ENCODE data around the gene DUOX1. TPM values are rescaled to one million over a fixed set of nuclear protein-coding genes. Genes with fewer than 3 reads are reported as not detected.

DUOX1 gene
- total and polyA plus RNA-seq, 7 experiments from 2014 or later: 0.05 to 2.0 (median 0.76) TPM; not detected in 3

GRCh38 chr15:45197512-45197911 lies 67.7 kb downstream of the DUOX1 start:
- peaks cover 0 to 5% (median 0%) of the 10 kb centered on the region in 5 donors for H3K36me3 Mint-ChIP-seq
- Histone ChIP-seq H3K36me3 (ENCODE audit: control insufficient read depth in 2 of 3, insufficient read depth in 3 of 3, low read length in 3 of 3) (no peaks in the 10 kb centered on the region), H3K27me3 (ENCODE audit: control insufficient read depth in 2 of 2, insufficient read depth in 2 of 2, low read length in 2 of 2) (no peaks in the 10 kb centered on the region), H3K4me1 (ENCODE audit: control insufficient read depth in 2 of 2, insufficient read depth in 2 of 2, low read length in 2 of 2) (peaks cover 9 to 10% of the 10 kb centered on the region in 2 donors), H3K4me3 (ENCODE audit: low read length) (no peak overlapping the region), H3K9me3 (ENCODE audit: control insufficient read depth in 2 of 3, low read length in 3 of 3) (no peaks in the 10 kb centered on the region), H3K27ac (ENCODE audit: low read depth, low read length) (peak overlapping the region; percentile 90)
- DNase-seq (no peak), ATAC-seq (no peak)
- peaks cover 0 to 11% (median 0%) of the 10 kb centered on the region in 5 donors for H3K27me3 Mint-ChIP-seq
- CTCF ChIA-PET: interaction anchor here (0.9 to 1.0 kb wide), 2 partner anchors 11 to 15 kb away, joined by 3 to 4 read pairs; no protein-coding TSS in a partner anchor
- peak overlapping the region in 4 of 10 donors; percentile 76 to 88 (median 78) for H3K4me3 Mint-ChIP-seq
- H3K4me1 Mint-ChIP-seq: peaks cover 0 to 16% (median 8%) of the 10 kb centered on the region in 7 donors
- intact Hi-C loops (cut with micrococcal nuclease): loop anchor here (5.0 to 10.0 kb wide), 2 partner anchors 327 to 485 kb away; partner anchors contain the start of genes B2M (in 1 of the 2), PATL2 (in 1 of the 2) and SLC30A4 (in 1 of the 2)
- POLR2A ChIA-PET: interaction anchor here (1.0 to 8.8 kb wide), 6 partner anchors 12 to 44 kb away, joined by 3 to 177 read pairs (median 3); partner anchors contain the start of gene SHF
- peaks cover 0 to 16% (median 0%) of the 10 kb centered on the region in 11 donors for H3K9me3 Mint-ChIP-seq
- H3K27ac Mint-ChIP-seq: peak overlapping the region in 5 of 9 donors; percentile 45 to 85 (median 72)

DNA sequence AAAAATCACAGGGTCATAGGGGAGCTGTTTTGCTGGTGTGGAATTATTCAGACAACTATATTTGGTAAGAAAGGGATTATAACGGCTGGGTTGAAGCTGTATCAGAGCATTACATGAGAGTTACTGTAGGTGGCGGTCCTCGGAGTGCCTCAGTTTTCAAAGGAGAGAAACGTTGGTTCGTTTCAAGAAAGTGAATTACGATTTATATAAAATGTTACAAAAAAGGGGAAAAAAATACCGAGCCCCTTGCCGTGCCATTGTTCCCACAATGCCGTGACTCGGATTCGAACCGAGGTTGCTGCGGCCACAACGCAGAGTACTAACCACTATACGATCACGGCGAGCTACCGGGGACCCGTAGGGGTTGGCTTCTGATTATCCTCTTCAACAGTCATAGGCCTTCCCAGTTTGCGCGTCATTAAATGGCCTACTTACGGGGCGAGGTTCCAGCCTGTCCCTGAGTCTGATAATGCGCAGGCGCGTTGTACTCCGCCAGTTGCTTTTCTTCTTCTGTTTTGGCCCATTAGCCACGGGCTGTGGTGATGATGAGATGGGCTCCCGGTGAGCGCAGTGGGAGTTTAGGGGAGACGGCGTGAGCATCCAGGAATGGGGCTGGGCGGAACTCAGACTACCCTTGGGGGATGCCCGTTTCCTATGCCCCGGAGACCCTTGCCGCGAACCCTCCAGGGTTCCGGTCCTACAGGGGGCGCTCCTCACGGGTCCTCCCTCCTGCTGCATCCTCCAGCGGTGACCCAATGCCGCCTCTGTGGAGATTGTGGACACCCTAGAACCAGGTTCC lies 68.7 kb downstream of the DUOX1 start:
- POLR2A ChIA-PET: interaction anchor here (0.6 to 8.8 kb wide), 15 partner anchors 11 to 472 kb away, joined by 3 to 177 read pairs (median 4); partner anchors contain the start of genes SHF and SQOR
- peaks cover 9 to 10% of the 10 kb centered on the region in 2 donors for H3K4me1 ChIP-seq (ENCODE audit: control insufficient read depth in 2 of 2, insufficient read depth in 2 of 2, low read length in 2 of 2)
- H3K4me3 ChIP-seq (ENCODE audit: low read length): peak overlapping the region; percentile 69
- CTCF ChIA-PET: interaction anchor here (0.8 to 1.2 kb wide), 8 partner anchors 8 to 80 kb away, joined by 3 to 6 read pairs (median 4); no protein-coding TSS in a partner anchor
- intact Hi-C loops (cut with micrococcal nuclease): loop anchor here (1.0 to 10.0 kb wide), 17 partner anchors 10 to 1688 kb away; partner anchors contain the start of genes BLOC1S6 (in 2 of the 2), EIF3J (in 2 of the 2), SLC30A4 (in 2 of the 2) and SPG11 (in 2 of the 2)
- no peak overlapping the region for H3K27ac Mint-ChIP-seq
- H3K27ac ChIP-seq (ENCODE audit: low read depth, low read length): peak overlapping the region; percentile 90
- no peaks in the 10 kb centered on the region for H3K27me3 ChIP-seq (ENCODE audit: control insufficient read depth in 2 of 2, insufficient read depth in 2 of 2, low read length in 2 of 2)
- H3K36me3 Mint-ChIP-seq: peaks cover 0 to 5% (median 0%) of the 10 kb centered on the region in 5 donors
- ATAC-seq: peak; percentile 80
- no peaks in the 10 kb centered on the region for H3K9me3 ChIP-seq (ENCODE audit: control insufficient read depth in 2 of 3, low read length in 3 of 3)
- H3K4me1 Mint-ChIP-seq: peaks cover 0 to 16% (median 8%) of the 10 kb centered on the region in 7 donors
- H3K9me3 Mint-ChIP-seq: peaks cover 0 to 16% (median 0%) of the 10 kb centered on the region in 11 donors
- peaks cover 0 to 11% (median 0%) of the 10 kb centered on the region in 5 donors for H3K27me3 Mint-ChIP-seq
- H3K4me3 Mint-ChIP-seq: no peak overlapping the region
- no peaks in the 10 kb centered on the region for H3K36me3 ChIP-seq (ENCODE audit: control insufficient read depth in 2 of 3, insufficient read depth in 3 of 3, low read length in 3 of 3)
- DNase-seq: peak; percentile 82 to 98 (median 98)

- H3K9me3 ChIP-seq (ENCODE audit: control insufficient read depth in 2 of 3, low read length in 3 of 3): no peaks in the 10 kb centered on the region
- H3K27ac ChIP-seq (ENCODE audit: low read depth, low read length): peak overlapping the region; percentile 90
- H3K36me3 ChIP-seq (ENCODE audit: control insufficient read depth in 2 of 3, insufficient read depth in 3 of 3, low read length in 3 of 3): no peaks in the 10 kb centered on the region
- Mint-ChIP-seq H3K27ac (no peak overlapping the region), H3K36me3 (peaks cover 0 to 5% (median 0%) of the 10 kb centered on the region in 5 donors), H3K27me3 (peaks cover 0 to 15% (median 0%) of the 10 kb centered on the region in 5 donors), H3K4me1 (peaks cover 0 to 16% (median 8%) of the 10 kb centered on the region in 7 donors), H3K9me3 (peaks cover 0 to 16% (median 0%) of the 10 kb centered on the region in 11 donors), H3K4me3 (no peak overlapping the region)
- ChIA-PET CTCF (interaction anchor here (1.2 to 1.5 kb wide), 3 partner anchors 19 to 80 kb away, joined by 5 to 9 read pairs (median 6); no protein-coding TSS in a partner anchor), POLR2A (interaction anchor here (0.6 to 8.8 kb wide), 11 partner anchors 14 to 533 kb away, joined by 3 to 177 read pairs (median 5); partner anchors contain the start of genes SHF and SQOR)
- intact Hi-C loops (cut with micrococcal nuclease): loop anchor here (2.0 to 10.0 kb wide), 10 partner anchors 72 to 1688 kb away; partner anchors contain the start of genes SLC30A4 (in 2 of the 2), B2M (in 1 of the 2), CTDSPL2 (in 1 of the 2) and EIF3J (in 1 of the 2)
- peaks cover 9 to 10% of the 10 kb centered on the region in 2 donors for H3K4me1 ChIP-seq (ENCODE audit: control insufficient read depth in 2 of 2, insufficient read depth in 2 of 2, low read length in 2 of 2)
- peak overlapping the region; percentile 69 for H3K4me3 ChIP-seq (ENCODE audit: low read length)
- DNase-seq (peak in 8 of 9 donors; percentile 43 to 60 (median 48)), ATAC-seq (peak; percentile 0)
- no peaks in the 10 kb centered on the region for H3K27me3 ChIP-seq (ENCODE audit: control insufficient read depth in 2 of 2, insufficient read depth in 2 of 2, low read length in 2 of 2)
Observed at GRCh38 chr15:45199136-45199810, 69.5 kb downstream of the DUOX1 start.

DNA sequence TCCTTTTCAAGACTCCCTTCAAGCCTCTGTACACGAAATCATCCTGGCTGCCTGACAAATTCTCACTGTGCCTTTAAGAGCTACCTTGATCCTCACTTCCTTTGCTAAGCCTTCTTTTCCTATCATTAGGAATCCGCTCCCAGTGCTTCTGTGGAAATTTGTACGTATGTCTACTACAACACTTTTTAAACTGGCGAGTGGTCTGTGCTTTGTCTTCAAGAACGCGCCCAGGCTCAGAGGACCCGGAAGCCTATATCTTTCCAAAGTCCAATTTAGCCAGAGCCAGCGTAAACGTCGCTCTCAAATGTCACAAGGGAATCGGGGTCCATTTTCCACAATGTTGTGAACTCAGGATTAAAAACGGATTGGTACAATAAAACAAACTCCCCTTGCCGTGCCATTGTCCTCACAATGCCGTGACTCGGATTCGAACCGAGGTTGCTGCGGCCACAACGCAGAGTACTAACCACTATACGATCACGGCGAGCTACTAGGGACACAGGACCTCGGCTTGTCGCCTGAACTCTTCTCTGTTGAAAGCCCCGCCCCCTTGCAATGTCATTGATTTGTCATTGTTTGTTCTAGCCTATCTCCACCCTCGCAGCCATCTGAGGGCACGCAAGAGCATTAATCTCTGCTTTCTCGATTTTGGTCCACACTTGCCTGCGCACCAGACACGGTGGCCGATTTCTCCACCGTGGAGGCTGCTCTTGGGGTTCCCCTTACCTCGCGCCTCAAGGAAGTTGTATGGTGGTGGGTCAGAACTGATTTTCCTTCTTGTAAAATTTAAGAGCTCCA lies 70.4 kb downstream of the DUOX1 start:
- Mint-ChIP-seq H3K4me1 (peaks cover 0 to 20% (median 10%) of the 10 kb centered on the region in 7 donors), H3K27ac (no peak overlapping the region), H3K4me3 (no peak overlapping the region), H3K9me3 (peaks cover 0 to 16% (median 0%) of the 10 kb centered on the region in 11 donors), H3K36me3 (peaks cover 0 to 5% (median 0%) of the 10 kb centered on the region in 5 donors), H3K27me3 (peaks cover 0 to 18% (median 0%) of the 10 kb centered on the region in 5 donors)
- peak overlapping the region; percentile 69 for H3K4me3 ChIP-seq (ENCODE audit: low read length)
- peak; percentile 87 to 98 (median 98) for DNase-seq
- ChIA-PET CTCF (interaction anchor here (1.1 to 1.9 kb wide), 5 partner anchors 13 to 230 kb away, joined by 3 to 9 read pairs (median 3); no protein-coding TSS in a partner anchor), POLR2A (interaction anchor here (0.5 to 8.8 kb wide), 28 partner anchors 9 to 1407 kb away, joined by 3 to 177 read pairs (median 4); partner anchors contain the start of genes BLOC1S6, EIF3J, SHF and SQOR)
- intact Hi-C loops (cut with micrococcal nuclease): loop anchor here (1.0 to 10.0 kb wide), 10 partner anchors 33 to 911 kb away; partner anchors contain the start of genes CTDSPL2 (in 1 of the 2), DUOX1 (in 1 of the 2), DUOXA1 (in 1 of the 2) and GOLM2 (in 1 of the 2)
- no peaks in the 10 kb centered on the region for H3K36me3 ChIP-seq (ENCODE audit: control insufficient read depth in 2 of 3, insufficient read depth in 3 of 3, low read length in 3 of 3)
- ATAC-seq: peak; percentile 82
- H3K27ac ChIP-seq (ENCODE audit: low read depth, low read length): peak overlapping the region; percentile 90
- no peaks in the 10 kb centered on the region for H3K27me3 ChIP-seq (ENCODE audit: control insufficient read depth in 2 of 2, insufficient read depth in 2 of 2, low read length in 2 of 2)
- H3K4me1 ChIP-seq (ENCODE audit: control insufficient read depth in 2 of 2, insufficient read depth in 2 of 2, low read length in 2 of 2): peaks cover 9 to 10% of the 10 kb centered on the region in 2 donors
- no peaks in the 10 kb centered on the region for H3K9me3 ChIP-seq (ENCODE audit: control insufficient read depth in 2 of 3, low read length in 3 of 3)

DNA sequence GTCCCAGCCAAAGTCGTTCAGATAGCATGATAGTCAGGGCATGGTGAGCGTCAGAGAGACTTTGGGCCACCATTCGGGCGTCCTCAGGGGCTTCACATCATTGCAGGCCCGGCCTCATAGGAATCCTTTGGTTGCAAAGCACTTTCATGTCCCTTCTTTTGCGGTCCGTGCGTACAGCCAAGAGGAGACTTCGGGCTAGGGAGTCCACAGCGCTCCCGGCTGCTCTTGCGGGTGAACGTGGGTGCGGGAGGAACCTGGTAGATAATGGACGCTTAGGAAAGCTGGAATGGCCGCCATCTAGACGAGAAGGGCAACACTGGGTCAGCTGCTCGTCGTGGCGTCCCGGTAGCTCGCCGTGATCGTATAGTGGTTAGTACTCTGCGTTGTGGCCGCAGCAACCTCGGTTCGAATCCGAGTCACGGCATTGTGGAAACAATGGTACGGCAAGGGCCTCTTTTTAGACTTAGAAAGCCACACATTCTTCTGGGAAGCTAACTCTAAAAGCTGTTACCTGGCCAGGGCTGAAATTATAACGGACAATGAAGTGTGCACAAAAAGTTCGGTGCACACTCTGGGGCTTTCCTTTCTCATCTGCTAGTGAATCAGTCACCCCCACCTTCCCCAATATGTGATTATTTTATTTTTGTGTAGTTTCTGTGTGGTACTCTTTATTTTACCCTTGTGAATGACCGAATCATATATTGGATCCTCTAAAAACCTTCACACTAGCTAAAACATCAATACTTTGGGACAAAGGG lies 71.2 kb downstream of the DUOX1 start:
- Histone ChIP-seq H3K9me3 (ENCODE audit: control insufficient read depth in 2 of 3, low read length in 3 of 3) (no peaks in the 10 kb centered on the region), H3K4me1 (ENCODE audit: control insufficient read depth in 2 of 2, insufficient read depth in 2 of 2, low read length in 2 of 2) (peaks cover 9 to 10% of the 10 kb centered on the region in 2 donors), H3K36me3 (ENCODE audit: control insufficient read depth in 2 of 3, insufficient read depth in 3 of 3, low read length in 3 of 3) (no peaks in the 10 kb centered on the region), H3K27ac (ENCODE audit: low read depth, low read length) (peak overlapping the region; percentile 90), H3K4me3 (ENCODE audit: low read length) (peak overlapping the region; percentile 69), H3K27me3 (ENCODE audit: control insufficient read depth in 2 of 2, insufficient read depth in 2 of 2, low read length in 2 of 2) (no peaks in the 10 kb centered on the region)
- H3K4me3 Mint-ChIP-seq: no peak overlapping the region
- POLR2A ChIA-PET: interaction anchor here (0.5 to 8.8 kb wide), 19 partner anchors 9 to 1408 kb away, joined by 3 to 177 read pairs (median 4); partner anchors contain the start of genes BLOC1S6, EIF3J and SHF
- DNase-seq (peak in 8 of 9 donors; percentile 58 to 82 (median 74)), ATAC-seq (peak; percentile 10)
- peaks cover 0 to 5% (median 0%) of the 10 kb centered on the region in 5 donors for H3K36me3 Mint-ChIP-seq
- peaks cover 0 to 16% (median 0%) of the 10 kb centered on the region in 11 donors for H3K9me3 Mint-ChIP-seq
- CTCF ChIA-PET: interaction anchor here (1.1 to 2.3 kb wide), 6 partner anchors 12 to 230 kb away, joined by 3 to 10 read pairs (median 5); no protein-coding TSS in a partner anchor
- intact Hi-C loops (cut with micrococcal nuclease): loop anchor here (1.0 to 10.0 kb wide), 10 partner anchors 34 to 912 kb away; partner anchors contain the start of genes CTDSPL2 (in 1 of the 2), DUOX1 (in 1 of the 2), DUOXA1 (in 1 of the 2) and GOLM2 (in 1 of the 2)
- peaks cover 0 to 23% (median 10%) of the 10 kb centered on the region in 7 donors for H3K4me1 Mint-ChIP-seq
- H3K27me3 Mint-ChIP-seq: peaks cover 0 to 22% (median 0%) of the 10 kb centered on the region in 5 donors
- no peak overlapping the region for H3K27ac Mint-ChIP-seq
